Measurements from ENCODE around the gene EPAS1.

The EPAS1 gene

DNA sequence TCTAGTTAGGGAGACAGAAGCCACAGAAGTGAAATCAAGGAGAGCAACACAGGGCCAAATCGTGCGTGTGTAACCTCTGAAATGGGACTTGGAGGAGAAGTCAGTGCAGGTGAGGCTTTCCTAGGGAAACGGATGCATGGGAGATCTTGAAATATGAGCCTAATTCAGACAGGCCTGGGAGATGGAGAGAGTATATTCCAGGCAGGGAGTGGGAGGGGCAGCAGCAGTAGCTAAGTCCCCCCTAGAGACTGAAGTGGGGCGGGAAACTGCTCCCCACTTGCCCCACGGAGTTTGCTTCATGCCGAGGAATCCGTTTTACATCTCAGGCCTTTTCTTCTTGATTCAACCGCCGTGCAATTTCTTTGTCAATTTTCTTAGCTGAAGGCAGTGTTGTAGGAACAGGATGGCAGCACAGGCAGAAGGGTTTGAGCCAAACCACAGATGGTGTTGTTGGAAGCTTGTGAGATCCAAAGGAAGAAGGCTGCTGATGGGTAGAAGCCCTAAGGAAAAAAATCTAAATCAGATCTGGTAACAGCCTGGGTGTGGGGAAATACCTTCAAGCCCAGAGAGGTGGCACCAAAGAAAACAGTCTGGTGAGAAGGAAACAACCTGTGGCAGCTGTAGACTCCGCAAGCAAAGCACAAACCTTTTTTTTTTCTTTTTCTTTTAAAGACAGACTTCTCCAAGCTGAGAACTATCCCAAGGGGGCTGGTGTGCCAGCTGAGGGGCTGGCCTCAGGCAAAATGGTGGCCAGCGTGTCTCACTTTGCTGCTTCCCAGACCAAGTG lies 40.2 kb downstream of the EPAS1 start:
- no peak for DNase-seq (ENCODE audit: low read depth)
- TF ChIP-seq, protein P1, sequence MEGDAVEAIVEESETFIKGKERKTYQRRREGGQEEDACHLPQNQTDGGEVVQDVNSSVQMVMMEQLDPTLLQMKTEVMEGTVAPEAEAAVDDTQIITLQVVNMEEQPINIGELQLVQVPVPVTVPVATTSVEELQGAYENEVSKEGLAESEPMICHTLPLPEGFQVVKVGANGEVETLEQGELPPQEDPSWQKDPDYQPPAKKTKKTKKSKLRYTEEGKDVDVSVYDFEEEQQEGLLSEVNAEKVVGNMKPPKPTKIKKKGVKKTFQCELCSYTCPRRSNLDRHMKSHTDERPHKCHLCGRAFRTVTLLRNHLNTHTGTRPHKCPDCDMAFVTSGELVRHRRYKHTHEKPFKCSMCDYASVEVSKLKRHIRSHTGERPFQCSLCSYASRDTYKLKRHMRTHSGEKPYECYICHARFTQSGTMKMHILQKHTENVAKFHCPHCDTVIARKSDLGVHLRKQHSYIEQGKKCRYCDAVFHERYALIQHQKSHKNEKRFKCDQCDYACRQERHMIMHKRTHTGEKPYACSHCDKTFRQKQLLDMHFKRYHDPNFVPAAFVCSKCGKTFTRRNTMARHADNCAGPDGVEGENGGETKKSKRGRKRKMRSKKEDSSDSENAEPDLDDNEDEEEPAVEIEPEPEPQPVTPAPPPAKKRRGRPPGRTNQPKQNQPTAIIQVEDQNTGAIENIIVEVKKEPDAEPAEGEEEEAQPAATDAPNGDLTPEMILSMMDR (IDR thresholded peaks at IDR 0.05; ENCODE audit: insufficient read depth, low read depth, low read length, missing control alignments) = peak; percentile 22
- no peak overlapping the region for H3K4me3 ChIP-seq (ENCODE audit: low read length)

DNA sequence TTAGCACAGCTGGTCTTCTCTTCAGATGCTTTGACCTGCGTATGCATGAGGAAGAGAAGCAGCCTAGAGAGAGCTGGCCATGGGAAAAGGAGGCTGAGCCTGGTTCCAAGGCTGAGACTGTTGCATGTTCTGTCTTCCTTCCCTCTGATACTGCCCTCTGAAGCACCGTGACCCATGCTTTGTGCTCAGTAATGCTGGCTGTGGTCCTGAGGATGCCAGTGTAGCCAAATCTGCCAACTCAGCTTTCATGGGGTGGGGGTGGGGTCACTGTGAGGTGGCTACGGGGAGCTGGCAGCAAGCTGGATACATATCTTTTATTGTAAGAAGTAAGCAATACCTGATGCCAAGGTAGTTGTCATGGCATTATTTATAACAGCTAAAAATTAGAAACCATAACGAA lies 41.5 kb downstream of the EPAS1 start:
- TF ChIP-seq, protein P1 (IDR thresholded peaks at IDR 0.05; ENCODE audit: insufficient read depth, low read depth, low read length, missing control alignments) = no peak
- DNase-seq (ENCODE audit: low read depth) = no peak
- H3K4me3 ChIP-seq (ENCODE audit: low read length) = no peak overlapping the region

DNA sequence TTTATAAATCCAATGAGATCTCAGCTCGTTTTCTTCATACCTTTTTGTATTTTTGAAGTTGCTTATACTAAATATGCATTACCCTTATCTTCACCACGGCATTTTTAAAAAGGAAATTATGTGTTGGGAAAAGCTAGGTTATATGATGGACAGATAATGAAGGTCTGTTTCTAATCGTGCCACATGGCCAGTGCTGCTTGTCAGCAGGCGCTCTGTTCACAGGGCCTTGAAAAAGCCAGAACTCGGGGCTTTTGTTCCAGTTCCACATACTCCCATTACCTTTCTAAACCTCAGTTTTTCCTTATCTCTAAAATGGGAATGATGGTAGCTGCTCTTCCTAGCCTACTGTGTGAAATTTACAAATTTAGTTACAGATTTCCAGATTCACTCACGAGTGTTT lies 42.0 kb downstream of the EPAS1 start:
- no peak for DNase-seq (ENCODE audit: low read depth)
- TF ChIP-seq, protein P1 (IDR thresholded peaks at IDR 0.05; ENCODE audit: insufficient read depth, low read depth, low read length, missing control alignments) = no peak
- no peak overlapping the region for H3K4me3 ChIP-seq (ENCODE audit: low read length)

DNA sequence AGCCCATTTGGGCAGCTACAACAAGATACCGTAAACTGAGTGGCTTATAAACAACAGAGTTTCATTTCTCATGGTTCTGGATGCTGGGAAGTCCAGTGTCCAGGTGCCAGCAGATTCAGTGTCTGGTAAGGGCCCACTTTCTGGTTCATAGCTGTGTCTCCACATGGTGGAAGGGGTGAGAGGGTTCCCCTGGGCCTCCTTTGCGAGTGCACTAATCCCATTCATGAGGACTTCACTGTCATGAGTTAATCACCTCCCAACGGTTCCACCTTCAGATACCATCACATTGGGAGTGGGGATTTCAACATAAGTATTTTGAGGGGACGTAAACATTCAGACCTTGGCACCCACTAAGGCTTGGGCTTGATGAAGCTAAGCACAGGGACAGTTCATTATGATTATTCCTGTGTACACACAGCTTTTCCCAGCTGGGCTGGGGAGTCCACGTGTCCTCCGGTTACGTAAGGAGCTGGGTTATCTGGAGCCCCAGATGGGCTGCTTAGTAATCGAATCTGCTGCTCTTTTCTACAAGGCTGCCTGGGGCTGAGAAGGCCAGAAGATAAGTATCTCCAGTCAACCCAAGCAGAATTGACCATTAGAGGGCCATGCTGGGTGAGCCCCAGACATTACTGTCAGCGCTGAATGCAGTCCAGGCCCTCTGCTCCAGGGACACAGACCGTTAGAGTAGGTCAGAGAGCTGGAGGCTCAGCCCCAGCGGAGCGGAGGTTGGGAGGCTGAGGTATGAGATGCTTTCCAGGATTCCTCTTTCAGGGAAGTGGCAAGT lies 42.7 kb downstream of the EPAS1 start:
- TF ChIP-seq, protein P1 (IDR thresholded peaks at IDR 0.05; ENCODE audit: insufficient read depth, low read depth, low read length, missing control alignments) = no peak
- no peak overlapping the region for H3K4me3 ChIP-seq (ENCODE audit: low read length)
- DNase-seq (ENCODE audit: low read depth) = no peak

DNA sequence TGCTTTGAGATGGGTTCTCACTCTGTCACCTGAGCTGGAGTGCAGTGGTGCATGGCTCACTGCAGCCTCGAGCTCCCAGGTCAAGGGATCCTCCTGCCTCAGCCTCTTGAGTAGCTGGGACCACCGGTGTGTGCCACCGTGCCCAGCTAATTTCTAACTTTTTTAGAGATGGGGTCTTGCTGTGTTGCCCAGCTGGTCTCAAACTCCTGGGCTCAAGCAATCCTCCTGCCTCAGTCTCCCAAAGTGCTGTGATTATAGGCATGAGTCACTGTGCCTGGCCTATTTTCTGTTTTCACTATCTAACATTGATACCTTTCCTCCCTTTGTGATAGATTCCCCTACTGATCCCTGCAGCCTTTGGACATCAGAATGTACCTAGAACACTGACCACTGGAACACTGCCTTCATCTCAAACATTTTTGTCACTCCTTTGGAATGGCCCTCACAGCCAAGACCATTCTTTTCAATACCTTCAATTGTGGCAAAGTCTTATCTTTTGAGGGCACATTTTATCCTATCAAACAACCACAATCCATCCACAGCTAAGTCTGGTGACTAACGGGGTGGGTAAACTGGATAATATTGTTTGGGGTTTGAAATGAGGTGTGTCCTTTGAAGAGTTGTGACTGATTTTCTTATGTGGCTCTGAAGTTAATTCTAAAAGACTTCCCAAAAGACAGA lies 43.7 kb downstream of the EPAS1 start:
- TF ChIP-seq, protein P1 (IDR thresholded peaks at IDR 0.05; ENCODE audit: insufficient read depth, low read depth, low read length, missing control alignments) = no peak
- no peak for DNase-seq (ENCODE audit: low read depth)
- no peak overlapping the region for H3K4me3 ChIP-seq (ENCODE audit: low read length)

DNA sequence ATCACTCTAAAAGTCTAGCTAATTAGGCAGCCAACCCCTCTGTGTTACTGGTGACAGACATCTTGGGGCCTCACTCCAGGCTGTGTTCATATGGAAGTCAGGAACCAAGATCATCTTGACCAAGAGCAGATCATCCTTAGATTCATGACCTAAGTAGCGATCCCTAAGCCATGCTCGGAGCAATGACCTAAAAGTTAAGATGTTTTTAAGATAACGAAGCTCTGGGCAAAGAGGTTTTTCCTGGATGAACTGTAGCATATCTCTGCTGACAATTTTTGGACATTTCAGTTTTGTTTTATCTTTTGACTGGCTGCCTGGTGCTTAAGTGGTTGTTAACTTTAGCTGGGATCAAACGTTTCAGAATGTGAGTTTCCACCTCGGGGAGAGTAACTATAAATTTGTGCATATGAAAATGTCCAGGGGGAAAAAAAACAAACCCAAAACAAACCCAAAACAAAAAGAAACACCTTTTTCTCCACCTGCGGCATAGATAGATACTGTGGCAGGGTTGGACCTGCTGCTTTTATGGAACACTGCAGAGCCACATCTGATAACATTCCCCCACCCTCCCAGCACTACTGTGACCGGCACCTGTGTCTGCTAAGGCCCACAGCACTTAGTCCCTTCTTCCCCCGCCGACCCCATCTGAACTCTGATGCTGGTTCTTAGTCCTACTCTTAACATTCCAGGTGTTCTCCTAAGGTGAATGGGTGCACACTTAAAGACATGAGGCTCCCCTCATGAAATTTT lies 45.5 kb downstream of the EPAS1 start:
- TF ChIP-seq, protein P1 (IDR thresholded peaks at IDR 0.05; ENCODE audit: insufficient read depth, low read depth, low read length, missing control alignments) = no peak
- DNase-seq (ENCODE audit: low read depth) = no peak
- no peak overlapping the region for H3K4me3 ChIP-seq (ENCODE audit: low read length)

Data from epithelial cell of esophagus (primary cell).